GM19193 (cell line): Measurements from ENCODE around the gene FAM168B.

Experiments
- POLR2A ChIP-seq: IDR thresholded peaks from 4 replicates; pipeline ENCODE4 v1.6.1; 2011; ENCODE audit not compliant: insufficient read depth, insufficient read length; ENCODE audit errors: extremely low read depth

The FAM168B gene

GRCh38 chr2:131105950-131106801, 12.9 kb upstream of the FAM168B start:
- TF ChIP-seq POLR2A = no peak

- TF ChIP-seq POLR2A = peak; percentile 92
Measured at GRCh38 chr2:131105156-131105949, 12.1 kb upstream of the FAM168B start, which contains the start of gene PLEKHB2. Gene PLEKHB2, plus strand, starts transcription at chr2:131105336. Its CDS starts 15,606 bp downstream, at chr2:131120942.

GRCh38 chr2:131104487-131105155, 11.4 kb upstream of the FAM168B start:
- TF ChIP-seq POLR2A = no peak

GRCh38 chr2:131103165-131103564, 9.9 kb upstream of the FAM168B start:
- TF ChIP-seq POLR2A = no peak

DNA sequence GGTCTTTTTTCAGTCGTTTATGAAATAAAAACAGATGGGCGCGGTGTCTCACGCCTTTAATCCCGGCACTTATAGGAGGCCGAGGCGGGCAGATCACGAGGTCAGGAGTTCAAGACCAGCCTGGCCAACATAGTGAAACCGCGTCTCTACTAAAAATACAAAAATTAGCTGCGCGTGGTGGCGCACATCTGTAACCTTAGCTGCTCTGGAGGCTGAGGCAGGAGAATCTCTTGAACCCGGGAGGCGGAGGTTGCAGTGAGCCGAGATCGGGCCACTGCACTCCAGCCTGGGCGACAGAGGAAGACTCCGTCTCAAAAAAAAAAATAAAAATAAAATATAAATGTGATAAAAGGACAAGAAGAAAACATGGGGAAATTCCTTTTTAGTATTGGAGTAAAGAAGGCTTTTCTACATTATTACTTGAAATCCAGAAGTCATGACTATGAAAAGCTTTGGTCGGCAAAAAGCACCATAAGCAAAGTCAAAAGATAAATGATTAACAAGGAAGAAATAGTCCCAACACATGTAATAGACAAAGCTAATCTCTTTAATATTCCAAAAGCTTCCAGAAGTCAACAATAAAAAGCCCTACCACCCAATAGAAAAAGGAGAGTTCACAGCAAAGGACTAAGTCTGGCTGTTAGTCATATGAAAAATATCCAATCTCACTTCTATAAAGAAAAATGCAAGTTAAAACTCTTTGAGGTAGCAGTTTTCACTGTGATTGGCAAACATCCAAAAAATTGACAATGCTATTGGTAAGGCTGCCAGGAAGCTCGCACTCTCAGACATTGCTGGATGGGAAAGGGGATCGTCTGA, 1.4 kb upstream of the FAM168B start:
- TF ChIP-seq POLR2A = no peak

DNA sequence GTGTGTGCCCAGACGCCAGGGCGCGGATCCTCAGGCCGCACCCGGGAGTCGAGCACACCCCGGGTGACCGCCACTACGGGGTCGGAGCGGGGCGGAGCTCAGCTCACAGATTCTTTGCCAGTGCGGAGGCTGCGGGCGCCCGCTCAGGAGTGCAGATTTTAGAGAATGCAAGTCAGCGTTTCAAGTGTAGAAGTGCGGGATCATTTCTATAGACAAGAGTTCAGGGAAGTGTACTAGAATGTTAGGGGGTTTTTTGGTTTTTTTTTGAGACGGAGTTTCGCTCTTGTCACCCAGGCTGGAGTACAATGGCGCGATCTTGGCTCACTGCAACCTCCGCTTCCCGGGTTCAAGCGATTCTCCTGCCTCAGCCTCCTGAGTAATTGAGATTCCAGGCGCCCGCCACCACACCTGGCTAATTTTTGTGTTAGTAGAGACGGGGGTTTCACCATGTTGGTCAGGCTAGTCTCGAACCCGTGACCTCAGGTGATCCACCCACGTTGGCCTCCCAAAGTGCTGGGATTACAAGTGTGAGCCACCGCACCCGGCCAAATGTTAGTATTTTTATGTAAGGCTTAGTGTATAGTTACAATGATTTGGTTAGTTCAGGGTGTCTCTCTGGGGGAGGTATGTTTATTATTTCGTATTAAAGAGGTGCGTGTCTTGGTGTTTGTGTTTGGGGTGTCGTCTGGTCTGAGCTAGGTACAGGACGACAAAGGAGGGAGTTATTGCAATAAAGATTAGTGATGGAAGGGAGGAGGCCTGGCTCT, 619 bp upstream of the FAM168B start:
- no peak for TF ChIP-seq POLR2A

- TF ChIP-seq POLR2A = no peak
Measured at GRCh38 chr2:131092458-131093005, 728 bp downstream of the FAM168B start.

DNA sequence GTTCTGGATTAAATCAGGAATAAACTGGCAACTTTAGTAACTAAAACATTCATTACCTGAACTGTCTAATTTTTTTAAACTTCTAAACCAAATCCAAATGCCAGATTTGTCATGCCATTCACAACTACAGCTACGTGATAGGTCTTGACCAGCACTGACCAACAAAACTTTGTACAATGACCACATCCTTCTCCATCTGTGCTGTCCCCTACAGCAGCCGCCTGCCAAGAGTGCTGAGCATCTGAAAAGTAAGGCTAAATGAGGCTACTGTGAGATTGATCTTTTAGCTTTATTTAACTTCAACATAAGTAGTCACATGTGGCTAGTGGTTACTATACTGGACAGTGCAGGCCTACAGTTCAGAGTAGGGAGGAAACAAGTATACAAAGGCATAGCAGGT, 7.6 kb downstream of the FAM168B start:
- no peak for TF ChIP-seq POLR2A

DNA sequence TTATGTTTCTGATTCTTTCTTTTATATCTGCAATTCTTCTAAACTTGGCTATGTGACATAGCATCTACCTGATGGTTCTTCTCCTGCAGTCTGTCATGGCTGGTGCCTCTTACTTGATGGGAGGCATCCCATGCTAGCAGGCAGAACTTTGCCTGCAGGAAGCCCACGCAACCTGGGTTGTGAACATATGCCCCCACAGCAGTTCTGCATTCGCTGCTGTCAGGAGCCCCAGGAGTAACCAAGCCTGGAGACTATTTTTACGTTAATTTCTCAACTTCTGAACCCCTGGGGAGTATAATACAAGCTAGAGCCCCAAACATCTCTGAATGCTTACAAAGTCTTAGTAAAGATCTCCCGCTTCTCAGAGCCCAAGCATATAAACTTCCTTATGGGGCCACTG, 12.1 kb downstream of the FAM168B start:
- TF ChIP-seq POLR2A = no peak

DNA sequence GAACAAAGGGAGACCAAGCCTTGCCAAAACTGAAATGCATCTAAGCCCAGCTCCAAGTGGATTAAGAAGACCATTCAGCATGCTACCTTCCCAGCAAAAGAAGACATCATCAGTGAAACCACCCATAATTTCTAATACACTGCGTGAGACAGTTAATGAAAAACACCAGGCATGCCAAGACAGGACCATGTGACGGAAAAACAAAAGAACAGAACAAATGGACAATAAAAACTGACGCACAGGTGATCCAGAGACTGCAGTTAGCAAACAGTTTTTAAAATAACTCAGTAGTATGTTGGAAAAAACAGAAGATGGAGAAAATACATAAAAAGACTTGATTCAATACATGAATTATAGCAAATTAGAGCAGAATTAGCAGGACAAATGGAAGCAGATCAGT, 15.3 kb downstream of the FAM168B start:
- TF ChIP-seq POLR2A = no peak

DNA sequence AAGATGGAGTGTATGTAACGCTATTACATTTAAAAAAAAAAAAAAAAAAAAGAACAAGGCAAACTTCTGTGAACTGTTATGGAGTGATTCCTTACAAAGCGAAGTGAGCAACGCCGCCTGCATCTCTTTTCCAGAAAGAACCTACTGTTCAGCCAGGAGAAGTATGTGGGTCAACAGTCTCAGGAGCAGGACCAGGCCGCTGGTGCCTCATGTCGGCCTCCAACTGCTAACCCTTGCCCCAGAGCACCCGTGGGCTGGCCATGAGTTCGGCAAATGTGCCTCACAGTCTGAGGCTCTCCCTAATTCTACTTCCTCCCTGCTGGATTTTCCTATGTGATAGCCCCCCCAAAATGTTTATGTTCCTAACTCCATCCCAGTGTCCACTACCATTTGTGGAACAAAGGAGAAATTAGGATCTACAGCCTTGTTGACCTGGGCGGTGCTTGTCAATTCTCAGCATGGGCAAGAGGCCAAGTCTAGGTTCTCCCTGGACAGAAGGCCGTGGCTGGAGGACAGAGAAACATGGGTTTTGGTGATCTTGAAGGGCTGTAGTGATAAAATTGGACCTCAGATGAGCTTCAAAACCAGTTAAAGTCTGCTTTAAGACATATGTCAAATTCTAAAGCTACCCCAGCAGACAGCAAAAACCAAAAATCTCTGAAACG, 15.9 kb downstream of the FAM168B start:
- no peak for TF ChIP-seq POLR2A

DNA sequence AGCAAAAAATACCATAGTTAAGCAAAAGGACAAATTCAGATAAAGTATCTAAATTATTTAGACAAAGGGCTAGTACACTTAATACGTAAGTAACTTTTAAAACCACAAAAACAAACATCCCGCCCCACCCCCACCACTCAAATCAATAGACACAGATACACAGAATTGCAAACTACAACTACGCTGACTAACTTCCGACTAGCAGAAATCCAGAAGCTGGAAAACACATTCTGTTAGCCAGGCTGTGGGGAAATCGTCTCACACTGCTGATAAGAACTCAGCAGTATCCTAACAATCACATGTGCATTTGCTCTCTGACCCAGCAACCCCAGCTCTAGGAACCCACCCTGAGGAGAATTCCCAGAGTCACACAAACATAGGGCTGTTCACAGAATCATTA, 16.6 kb downstream of the FAM168B start:
- TF ChIP-seq POLR2A = no peak

DNA sequence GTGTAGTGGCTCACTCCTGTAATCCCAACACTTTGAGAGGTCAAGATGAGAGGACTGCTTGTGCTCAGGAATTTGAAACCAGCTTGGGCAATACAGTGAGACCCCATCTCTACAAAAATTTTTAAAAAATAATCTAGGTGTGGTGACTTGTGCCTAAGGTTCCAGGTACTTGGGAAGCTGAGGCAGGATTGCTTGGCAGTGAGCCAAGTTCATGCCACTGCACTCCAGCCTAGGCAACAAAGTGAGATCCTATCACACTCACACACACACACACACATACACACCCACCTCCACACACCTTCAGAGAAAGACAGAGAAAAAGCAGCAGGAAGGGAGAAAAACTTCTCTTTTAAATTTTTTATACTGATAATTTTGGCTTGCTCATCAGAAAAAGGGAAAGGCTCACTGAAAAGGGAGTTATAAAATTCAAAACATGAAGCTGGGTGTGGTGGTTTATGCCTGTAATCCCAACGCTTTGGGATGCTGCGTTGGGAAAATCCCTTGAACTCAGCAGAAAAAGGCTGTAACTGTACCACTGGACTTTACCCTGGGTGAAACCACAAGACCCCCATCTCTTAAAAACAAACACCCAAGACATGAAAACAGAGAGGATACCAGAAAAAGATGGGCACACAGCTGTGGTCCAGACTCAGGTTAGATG, 25.7 kb downstream of the FAM168B start:
- no peak for TF ChIP-seq POLR2A
